GM12801 (cell line): ENCODE results near the gene DAAM1.

Source experiments
- TF ChIP-seq, protein P1 (sequence below): IDR thresholded peaks from one replicate; pipeline ENCODE4 v1.5.1; 2011; ENCODE audit warnings: control low read depth; ENCODE audit not compliant: insufficient read length; ENCODE audit errors: extremely low read depth

DAAM1 gene

DNA sequence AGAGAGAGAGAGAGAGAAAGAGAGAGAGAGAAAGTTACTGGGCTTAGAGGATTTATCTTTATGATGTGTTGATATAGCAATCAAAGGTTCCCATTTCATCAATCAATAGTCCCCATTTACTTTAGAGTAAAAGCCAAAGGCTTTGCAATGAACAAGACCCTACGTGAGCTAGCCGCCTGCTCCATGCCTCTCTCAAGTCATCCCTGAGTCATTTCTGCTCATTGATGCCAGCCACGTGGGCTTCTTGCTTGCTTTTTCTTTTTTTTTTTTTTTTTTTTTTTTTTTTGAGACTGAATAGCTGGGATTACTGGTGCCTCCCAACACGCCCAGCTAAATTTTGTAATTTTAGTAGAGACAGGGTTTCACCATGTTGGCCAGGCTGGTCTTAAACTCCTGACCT lies 205.8 kb downstream of the DAAM1 start:
- TF ChIP-seq, protein P1, sequence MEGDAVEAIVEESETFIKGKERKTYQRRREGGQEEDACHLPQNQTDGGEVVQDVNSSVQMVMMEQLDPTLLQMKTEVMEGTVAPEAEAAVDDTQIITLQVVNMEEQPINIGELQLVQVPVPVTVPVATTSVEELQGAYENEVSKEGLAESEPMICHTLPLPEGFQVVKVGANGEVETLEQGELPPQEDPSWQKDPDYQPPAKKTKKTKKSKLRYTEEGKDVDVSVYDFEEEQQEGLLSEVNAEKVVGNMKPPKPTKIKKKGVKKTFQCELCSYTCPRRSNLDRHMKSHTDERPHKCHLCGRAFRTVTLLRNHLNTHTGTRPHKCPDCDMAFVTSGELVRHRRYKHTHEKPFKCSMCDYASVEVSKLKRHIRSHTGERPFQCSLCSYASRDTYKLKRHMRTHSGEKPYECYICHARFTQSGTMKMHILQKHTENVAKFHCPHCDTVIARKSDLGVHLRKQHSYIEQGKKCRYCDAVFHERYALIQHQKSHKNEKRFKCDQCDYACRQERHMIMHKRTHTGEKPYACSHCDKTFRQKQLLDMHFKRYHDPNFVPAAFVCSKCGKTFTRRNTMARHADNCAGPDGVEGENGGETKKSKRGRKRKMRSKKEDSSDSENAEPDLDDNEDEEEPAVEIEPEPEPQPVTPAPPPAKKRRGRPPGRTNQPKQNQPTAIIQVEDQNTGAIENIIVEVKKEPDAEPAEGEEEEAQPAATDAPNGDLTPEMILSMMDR = no peak

DNA sequence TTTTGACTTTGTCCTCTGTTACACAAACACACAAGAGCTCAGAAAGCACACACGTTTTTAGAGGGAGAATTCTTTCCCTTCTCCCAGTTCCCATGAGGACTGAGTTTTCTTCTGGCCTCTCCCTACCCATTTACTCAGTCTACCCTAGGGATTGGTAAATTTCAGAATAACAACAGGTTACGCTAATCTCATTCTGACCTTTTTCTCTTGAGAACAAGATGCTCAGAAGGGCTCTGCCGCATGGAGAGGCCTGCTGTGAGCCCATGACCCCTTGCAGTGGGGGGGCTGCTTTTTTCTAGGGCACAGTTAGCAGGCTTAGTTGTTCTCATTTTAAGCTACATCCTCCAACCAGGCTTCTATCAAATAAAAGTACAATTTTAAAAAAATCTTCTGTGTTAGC lies 207.2 kb downstream of the DAAM1 start:
- TF ChIP-seq, protein P1 = no peak

DNA sequence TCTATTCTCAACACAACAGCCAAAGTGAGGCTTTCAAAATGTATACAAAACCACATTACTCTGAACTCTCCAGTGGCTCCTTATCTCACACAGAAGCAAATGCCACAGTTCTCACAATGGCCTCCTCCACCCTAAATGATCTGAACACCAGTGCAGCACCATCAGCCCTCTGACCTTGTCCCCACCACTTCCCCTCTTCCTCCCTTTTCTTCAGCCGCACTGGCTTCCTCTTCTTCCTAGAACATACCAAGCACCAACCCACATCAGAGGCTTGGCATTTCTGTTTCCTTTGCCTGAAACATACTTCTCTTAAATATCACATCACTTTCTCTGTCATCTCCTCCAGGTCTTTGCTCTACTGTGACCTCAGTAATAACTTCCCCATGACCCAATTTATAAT lies 210.4 kb downstream of the DAAM1 start:
- TF ChIP-seq, protein P1 = no peak

DNA sequence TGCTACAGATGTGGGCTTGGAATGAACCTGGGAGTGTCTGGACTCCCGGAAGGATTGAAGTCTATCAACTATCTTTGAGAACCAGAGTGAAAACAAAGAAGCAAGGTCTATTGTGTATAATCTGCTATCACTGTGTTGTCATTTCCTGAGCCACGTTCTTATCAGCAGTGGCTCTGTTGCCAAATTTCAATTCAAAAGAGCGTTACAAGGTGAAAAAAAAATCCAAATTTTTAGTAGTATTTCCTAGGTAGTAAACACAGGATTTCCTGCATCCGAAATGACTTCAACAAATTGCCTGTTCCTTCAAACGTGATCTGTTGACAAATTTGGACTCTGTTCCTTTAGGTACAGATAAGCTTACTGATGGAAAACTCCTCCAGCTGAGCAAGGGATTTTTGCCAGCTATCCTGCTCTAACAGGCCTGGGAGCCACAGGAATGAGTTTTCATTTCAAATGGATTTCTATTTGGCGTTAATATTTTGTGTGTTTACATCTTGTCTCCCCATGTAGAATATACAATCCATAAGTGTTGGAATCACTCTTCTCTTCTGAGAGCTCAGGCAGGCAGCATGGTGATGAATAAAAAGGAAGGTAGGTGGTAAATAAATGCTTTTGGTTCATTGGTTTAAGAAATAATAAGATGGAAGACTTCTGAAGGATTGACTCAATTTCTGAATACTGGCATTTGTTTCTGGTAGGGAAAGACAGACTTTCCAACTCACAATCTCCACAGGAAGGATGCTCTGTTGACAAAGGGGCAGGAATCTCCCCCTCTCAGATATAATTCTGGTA lies 218.2 kb downstream of the DAAM1 start:
- TF ChIP-seq, protein P1 = no peak

DNA sequence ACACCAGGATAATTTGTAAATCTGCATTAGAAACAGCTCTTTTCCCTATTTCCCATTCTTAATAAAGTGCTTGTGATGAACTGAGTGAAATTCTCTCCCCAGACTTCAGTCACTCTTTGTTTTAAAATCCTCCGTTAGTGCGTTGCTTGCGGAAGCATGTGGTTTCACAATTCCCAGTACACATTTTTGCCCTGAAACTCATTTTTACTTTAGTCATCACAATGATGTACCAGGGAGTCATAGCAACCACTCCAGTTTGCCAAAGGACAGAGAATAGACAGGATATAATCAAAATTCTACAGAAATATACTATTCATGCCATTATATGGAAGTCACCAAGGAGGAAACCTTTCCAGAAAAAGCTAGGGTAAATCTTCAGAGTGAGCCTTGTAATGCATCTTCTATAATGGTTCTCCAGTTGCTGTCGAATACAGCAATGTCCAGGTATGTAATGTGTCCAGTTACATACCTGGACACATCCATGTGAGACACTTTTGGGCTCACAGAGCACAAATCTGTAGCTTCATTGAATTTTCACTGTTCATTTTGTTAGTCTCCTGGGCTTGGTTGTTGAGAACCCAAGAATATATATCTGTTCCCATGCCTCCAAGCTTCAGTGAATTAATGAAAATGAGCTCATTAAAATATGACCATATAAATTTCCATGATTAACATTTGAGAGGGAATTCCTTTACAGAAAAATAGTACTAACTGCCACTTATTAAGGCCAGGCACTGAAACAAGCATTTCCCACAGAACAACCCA lies 219.0 kb downstream of the DAAM1 start:
- TF ChIP-seq, protein P1 = no peak

DNA sequence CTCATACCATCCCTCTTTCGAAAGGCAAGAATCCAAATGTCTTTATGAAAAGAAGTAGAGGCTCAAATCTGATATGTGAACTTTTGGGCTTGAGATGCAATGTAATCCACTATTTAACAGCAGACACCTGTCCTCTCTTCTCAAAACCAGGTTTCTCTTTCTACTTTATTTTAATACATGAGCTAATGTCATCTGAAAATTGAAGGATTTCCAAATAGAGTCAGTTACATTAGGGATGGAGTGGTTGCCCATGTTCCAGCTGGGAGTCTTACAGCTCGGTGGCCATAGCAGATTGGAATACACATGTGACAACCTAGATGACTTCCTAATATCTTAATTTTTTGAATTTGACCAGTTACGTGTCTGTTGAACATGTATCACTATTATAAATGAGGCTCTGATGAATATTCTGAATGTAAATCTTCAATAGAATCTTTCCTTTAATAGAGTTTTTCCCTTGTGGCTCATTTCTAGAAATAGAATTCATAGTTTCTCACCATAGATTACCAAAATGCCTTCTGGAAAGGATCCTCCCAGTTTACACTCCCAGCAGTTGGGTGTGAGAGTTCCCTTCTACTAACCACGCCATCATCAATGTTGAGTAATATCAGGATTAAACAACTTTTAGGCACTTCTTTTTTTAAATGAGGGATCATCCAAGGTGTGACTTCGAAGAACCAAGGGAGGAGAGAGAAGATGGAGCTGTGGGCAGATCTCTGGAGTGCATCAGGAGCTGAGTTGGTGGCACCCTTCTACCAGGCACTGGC lies 227.6 kb downstream of the DAAM1 start:
- TF ChIP-seq, protein P1 = no peak

DNA sequence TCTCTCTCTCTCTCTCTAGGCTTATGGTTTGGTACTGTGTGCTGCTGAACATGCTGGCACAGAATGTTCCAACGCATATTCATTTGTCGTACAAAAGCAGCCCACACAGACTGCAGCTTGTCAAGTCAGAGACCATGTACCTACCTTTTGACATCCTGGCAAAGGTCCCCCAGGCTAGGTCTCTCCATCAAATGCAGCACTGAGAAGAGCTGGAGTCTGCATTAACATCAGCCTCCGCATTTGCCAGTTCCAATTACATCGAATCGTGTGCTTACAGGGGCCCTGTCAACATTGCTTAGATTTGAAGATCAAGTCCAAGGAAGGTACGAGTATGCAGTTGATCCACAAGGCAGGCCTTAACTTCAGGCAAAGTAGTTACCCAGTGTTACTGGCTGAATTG lies 228.8 kb downstream of the DAAM1 start:
- TF ChIP-seq, protein P1 = no peak
